Stimulated activated CD8-positive, alpha-beta memory T cell treated with anti-CD3 and anti-CD28 coated beads, Interleukin-2, amount 100 ng/mL, for 1 hour (primary cell): ENCODE results near the gene SAMD1.
"Not testable (repeated sequence)": the region's sequence is repeated elsewhere in the genome, so short reads cannot be mapped to it uniquely, and the experiment has no call there.

Source experiments
- DNase-seq, 2 donors: peaks; one replicate each; pipeline ENCODE4 v3.0.0-alpha.2; 2020; ENCODE audit warnings: low read depth in 2 of 2

SAMD1 gene

GRCh38 chr19:14061081-14061749, 29.3 kb downstream of the SAMD1 start:
- no peak for DNase-seq

- no peak for DNase-seq
Observed at GRCh38 chr19:14059652-14060155, 30.8 kb downstream of the SAMD1 start.

GRCh38 chr19:14059093-14059480, 31.5 kb downstream of the SAMD1 start:
- peak in 1 of 2 donors; percentile 33 for DNase-seq

- no peak for DNase-seq
Observed at GRCh38 chr19:14058182-14059092, 32.1 kb downstream of the SAMD1 start.

GRCh38 chr19:14056741-14057356, 33.7 kb downstream of the SAMD1 start:
- DNase-seq, result no peak

- no peak for DNase-seq
Observed at GRCh38 chr19:14056069-14056666, 34.4 kb downstream of the SAMD1 start.

GRCh38 chr19:14055396-14055795, 35.2 kb downstream of the SAMD1 start:
- DNase-seq, result no peak

- no peak for DNase-seq
Observed at GRCh38 chr19:14054721-14055120, 35.8 kb downstream of the SAMD1 start.

GRCh38 chr19:14054099-14054498, 36.5 kb downstream of the SAMD1 start:
- no peak for DNase-seq

- no peak for DNase-seq
Observed at GRCh38 chr19:14053500-14053899, 37.1 kb downstream of the SAMD1 start.

GRCh38 chr19:14053032-14053431, 37.5 kb downstream of the SAMD1 start:
- no peak for DNase-seq

GRCh38 chr19:14052470-14052869, 38.1 kb downstream of the SAMD1 start:
- DNase-seq, result no peak

GRCh38 chr19:14051980-14052379, 38.6 kb downstream of the SAMD1 start:
- DNase-seq, result no peak

- not testable (repeated sequence) for DNase-seq
Observed at GRCh38 chr19:14050961-14051360, 39.6 kb downstream of the SAMD1 start.

- no peak for DNase-seq
Observed at GRCh38 chr19:14050512-14050911, 40.0 kb downstream of the SAMD1 start.

GRCh38 chr19:14048443-14049153, 42.0 kb downstream of the SAMD1 start:
- peak; percentile 62 to 67 for DNase-seq

GRCh38 chr19:14047866-14048265, 42.7 kb downstream of the SAMD1 start:
- not testable (repeated sequence) for DNase-seq

- DNase-seq, result not testable (repeated sequence)
Observed at GRCh38 chr19:14042659-14043608, 47.6 kb downstream of the SAMD1 start.

- no peak for DNase-seq
Observed at GRCh38 chr19:14039181-14039580, 51.4 kb downstream of the SAMD1 start.
